AG09319 (cell line): ENCODE results near the gene TCP11.

ENCODE experiments used
- DNase-seq: peaks from one replicate; pipeline ENCODE4 v3.0.0-alpha.2; 2010; ENCODE audit warnings: low read depth; ENCODE audit errors: extremely low read depth
- CTCF ChIP-seq: IDR thresholded peaks from 2 replicates; pipeline ENCODE4 v1.5.1; 2011; ENCODE audit warnings: low read depth, mild to moderate bottlenecking, inconsistent platforms, low read length, moderate library complexity

The TCP11 gene

GRCh38 chr6:35078896-35079295, 62.2 kb downstream of the TCP11 start:
- no peak for TF ChIP-seq CTCF
- DNase-seq = no peak

- no peak for DNase-seq
- no peak for TF ChIP-seq CTCF
Observed at GRCh38 chr6:35078226-35078850, 62.8 kb downstream of the TCP11 start.

GRCh38 chr6:35077713-35078105, 63.4 kb downstream of the TCP11 start:
- no peak for DNase-seq
- no peak for TF ChIP-seq CTCF

GRCh38 chr6:35076997-35077712, 64.0 kb downstream of the TCP11 start:
- no peak for TF ChIP-seq CTCF
- DNase-seq = no peak

GRCh38 chr6:35073766-35074471, 67.2 kb downstream of the TCP11 start:
- no peak for TF ChIP-seq CTCF

GRCh38 chr6:35073211-35073610, 67.9 kb downstream of the TCP11 start:
- no peak for DNase-seq
- no peak for TF ChIP-seq CTCF

More at GRCh38 chr6:35073766-35074471, 67.2 kb downstream of the TCP11 start:
- no peak for DNase-seq

GRCh38 chr6:35072698-35073055, 68.5 kb downstream of the TCP11 start:
- no peak for TF ChIP-seq CTCF
- DNase-seq = no peak
